Jurkat, Clone E6-1 (cell line): Measurements from ENCODE around the gene ENTPD6.
A peak's percentile ranks its signal among the peaks of the same experiment; 100 is the strongest.
"Not testable (repeated sequence)": the region's sequence is repeated elsewhere in the genome, so short reads cannot be mapped to it uniquely, and the experiment has no call there.

Experiments
- DNase-seq: peaks from one replicate; pipeline ENCODE4 v3.0.0-alpha.2; 2011; ENCODE audit warnings: low read depth, low spot score
- H3K4me3 ChIP-seq: 2 replicates; pipeline ENCODE4 v1.5.1; 2011; ENCODE audit warnings: mild to moderate bottlenecking, low read length, control low read depth, moderate library complexity

Gene ENTPD6

GRCh38 chr20:25236450-25237304 lies 41.2 kb downstream of the ENTPD6 start:
- no peak for DNase-seq
- H3K4me3 ChIP-seq: no peak overlapping the region

GRCh38 chr20:25237610-25238318 lies 42.3 kb downstream of the ENTPD6 start:
- DNase-seq: no peak
- no peak overlapping the region for H3K4me3 ChIP-seq

- DNase-seq: no peak
- no peak overlapping the region for H3K4me3 ChIP-seq
These were observed 43.0 kb downstream of the ENTPD6 start for GRCh38 chr20:25238319-25239037.

GRCh38 chr20:25239387-25240370 lies 44.2 kb downstream of the ENTPD6 start:
- no peak for DNase-seq

GRCh38 chr20:25240851-25241658 lies 45.5 kb downstream of the ENTPD6 start:
- DNase-seq, H3K4me3 ChIP-seq: not testable (repeated sequence)

More at GRCh38 chr20:25239387-25240370, 44.2 kb downstream of the ENTPD6 start:
- no peak overlapping the region for H3K4me3 ChIP-seq

- not testable (repeated sequence) for DNase-seq, H3K4me3 ChIP-seq
These were observed 46.1 kb downstream of the ENTPD6 start for GRCh38 chr20:25241659-25241955.

- no peak for DNase-seq
- H3K4me3 ChIP-seq: no peak overlapping the region
These were observed 46.7 kb downstream of the ENTPD6 start for GRCh38 chr20:25242231-25242630.

- DNase-seq: no peak
These were observed 48.0 kb downstream of the ENTPD6 start for GRCh38 chr20:25243416-25243979.

GRCh38 chr20:25244976-25245375 lies 49.5 kb downstream of the ENTPD6 start:
- H3K4me3 ChIP-seq: no peak overlapping the region
- no peak for DNase-seq

More at GRCh38 chr20:25243416-25243979, 48.0 kb downstream of the ENTPD6 start:
- H3K4me3 ChIP-seq: no peak overlapping the region

GRCh38 chr20:25245461-25245860 lies 49.9 kb downstream of the ENTPD6 start:
- no peak for DNase-seq

GRCh38 chr20:25246182-25246999 lies 50.9 kb downstream of the ENTPD6 start:
- H3K4me3 ChIP-seq: no peak overlapping the region
- no peak for DNase-seq

More at GRCh38 chr20:25245461-25245860, 49.9 kb downstream of the ENTPD6 start:
- H3K4me3 ChIP-seq: no peak overlapping the region

GRCh38 chr20:25247000-25247517 lies 51.5 kb downstream of the ENTPD6 start:
- DNase-seq: no peak
- H3K4me3 ChIP-seq: peak overlapping the region; percentile 87

GRCh38 chr20:25247518-25247955 lies 52.0 kb downstream of the ENTPD6 start:
- DNase-seq: no peak
- H3K4me3 ChIP-seq: peak overlapping the region; percentile 87

- H3K4me3 ChIP-seq: peak within 1 kb of the TSS; percentile 87
- DNase-seq: peak; percentile 55
These were observed 52.7 kb downstream of the ENTPD6 start, which contains the start of gene PYGB for GRCh38 chr20:25247956-25248785. Gene PYGB (plus strand): TSS chr20:25248085. CDS start chr20:25248179, 94 bp downstream.

- no peak for DNase-seq
- H3K4me3 ChIP-seq: peak overlapping the region; percentile 87
These were observed 53.3 kb downstream of the ENTPD6 start for GRCh38 chr20:25248786-25249172.
